NCI-H345 (cell line): ENCODE measurements around the gene SERPINA12.

Source experiments
- DNase-seq: peaks from one replicate; lab custom pipeline; 2025; lab: John Stamatoyannopoulos, UW

Gene SERPINA12

GRCh38 chr14:94464290-94464689 lies 45.0 kb downstream of the SERPINA12 start:
- DNase-seq = no peak

GRCh38 chr14:94462763-94463572 lies 46.3 kb downstream of the SERPINA12 start:
- no peak for DNase-seq

GRCh38 chr14:94462219-94462551 lies 47.1 kb downstream of the SERPINA12 start:
- DNase-seq = no peak

- no peak for DNase-seq
Measured at GRCh38 chr14:94461526-94462218, 47.6 kb downstream of the SERPINA12 start.

- DNase-seq = no peak
Measured at GRCh38 chr14:94460631-94461416, 48.4 kb downstream of the SERPINA12 start.

GRCh38 chr14:94458558-94459205 lies 50.6 kb downstream of the SERPINA12 start:
- DNase-seq = no peak

- DNase-seq = no peak
Measured at GRCh38 chr14:94458096-94458495, 51.2 kb downstream of the SERPINA12 start.

- no peak for DNase-seq
Measured at GRCh38 chr14:94455928-94456327, 53.3 kb downstream of the SERPINA12 start.

- DNase-seq = no peak
Measured at GRCh38 chr14:94451826-94452225, 57.4 kb downstream of the SERPINA12 start.

GRCh38 chr14:94451091-94451771 lies 58.0 kb downstream of the SERPINA12 start:
- no peak for DNase-seq

GRCh38 chr14:94450722-94451090 lies 58.6 kb downstream of the SERPINA12 start:
- no peak for DNase-seq

- DNase-seq = no peak
Measured at GRCh38 chr14:94449930-94450329, 59.3 kb downstream of the SERPINA12 start.

GRCh38 chr14:94448071-94448808 lies 61.0 kb downstream of the SERPINA12 start:
- DNase-seq = no peak

GRCh38 chr14:94447206-94447605 lies 62.1 kb downstream of the SERPINA12 start:
- DNase-seq = no peak

GRCh38 chr14:94446126-94446525 lies 63.1 kb downstream of the SERPINA12 start:
- DNase-seq = no peak

GRCh38 chr14:94445003-94445402 lies 64.3 kb downstream of the SERPINA12 start:
- no peak for DNase-seq

GRCh38 chr14:94441531-94442205 lies 67.6 kb downstream of the SERPINA12 start:
- no peak for DNase-seq

GRCh38 chr14:94441130-94441529 lies 68.1 kb downstream of the SERPINA12 start:
- no peak for DNase-seq

GRCh38 chr14:94439453-94440057 lies 69.7 kb downstream of the SERPINA12 start:
- no peak for DNase-seq
